GM19467 (cell line): ENCODE measurements around the gene NAPB.
A peak's percentile ranks its signal among the peaks of the same experiment; 100 is the strongest.

Experiments used
- ATAC-seq: cut with Tn5 transposase; IDR thresholded peaks from one replicate; pipeline ENCODE4 v1.9.1; 2021; ENCODE audit warnings: mild to moderate bottlenecking, moderate library complexity; ENCODE audit not compliant: unreplicated experiment

The NAPB gene

DNA sequence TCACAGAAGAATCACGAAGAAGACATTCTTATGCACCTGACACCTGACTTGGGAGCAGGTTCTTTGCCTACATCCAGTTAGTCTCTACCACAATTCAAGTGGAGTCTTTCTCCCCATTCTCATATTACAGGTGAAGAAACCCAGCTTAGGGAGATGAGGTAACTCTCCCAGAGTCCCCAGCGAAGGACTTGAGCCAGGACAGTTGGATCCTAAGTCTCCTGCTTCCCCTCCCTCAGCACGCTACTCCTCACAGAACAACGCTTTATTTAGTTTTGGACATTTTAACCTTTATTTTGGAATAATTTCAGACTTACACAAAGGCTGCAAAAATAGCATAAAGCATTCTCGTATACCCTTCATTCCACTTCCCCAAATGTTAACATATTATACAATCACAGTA lies 17.4 kb upstream of the NAPB start:
- no peak for ATAC-seq

DNA sequence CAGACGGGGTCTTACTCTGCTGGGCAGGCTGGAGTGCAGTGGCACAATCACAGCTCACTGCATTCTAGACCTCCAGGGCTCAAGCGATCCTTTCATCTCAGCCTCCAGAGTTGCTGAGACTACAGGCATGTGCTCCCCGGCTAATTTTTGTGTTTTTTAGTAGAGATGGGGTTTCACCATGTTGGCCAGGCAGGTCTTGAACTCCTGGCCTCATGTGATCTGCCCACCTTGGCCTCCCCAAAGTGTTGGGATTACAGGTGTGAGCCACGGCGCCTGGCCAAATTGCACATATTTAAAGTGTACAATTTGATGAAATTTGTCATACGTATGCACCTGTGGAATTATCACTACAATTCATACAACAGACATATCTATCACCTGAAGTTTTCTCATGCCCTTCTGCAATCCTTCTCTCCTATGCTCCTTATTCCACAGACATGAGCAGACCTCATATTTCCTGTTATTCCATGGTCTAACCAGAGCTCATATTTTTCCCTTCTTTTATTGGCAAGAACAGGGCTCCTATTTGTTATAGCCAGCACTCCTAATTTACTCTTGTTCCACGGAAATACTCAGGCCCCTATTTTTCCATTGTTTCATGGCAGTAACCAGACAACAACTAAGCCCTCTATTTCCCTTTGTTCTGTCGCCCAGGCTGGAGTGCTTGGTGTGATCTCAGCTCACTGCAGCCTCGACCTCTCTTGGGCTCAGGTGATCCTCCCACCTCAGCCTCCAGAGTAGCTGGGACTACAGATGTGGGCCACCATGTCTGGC lies 16.0 kb upstream of the NAPB start:
- no peak for ATAC-seq

DNA sequence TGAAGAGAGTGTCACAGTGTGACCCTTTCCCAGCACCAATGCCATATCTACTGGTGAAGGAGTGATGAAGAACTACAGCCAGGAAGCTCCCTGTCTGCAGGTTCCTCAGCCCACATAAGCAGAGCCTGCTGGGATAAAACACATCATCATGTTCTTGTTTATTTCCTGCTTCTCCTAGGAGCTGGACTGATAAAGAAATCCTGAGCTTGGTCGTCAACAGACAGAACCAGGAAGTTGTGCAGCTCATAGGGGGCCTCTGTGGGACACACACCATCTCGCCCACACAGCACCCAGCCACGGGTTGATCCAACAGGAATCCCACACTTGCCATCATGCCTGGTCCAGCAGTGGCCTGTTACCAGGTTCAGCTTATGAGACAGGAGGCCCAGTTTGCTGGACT lies 15.4 kb upstream of the NAPB start:
- ATAC-seq = no peak

DNA sequence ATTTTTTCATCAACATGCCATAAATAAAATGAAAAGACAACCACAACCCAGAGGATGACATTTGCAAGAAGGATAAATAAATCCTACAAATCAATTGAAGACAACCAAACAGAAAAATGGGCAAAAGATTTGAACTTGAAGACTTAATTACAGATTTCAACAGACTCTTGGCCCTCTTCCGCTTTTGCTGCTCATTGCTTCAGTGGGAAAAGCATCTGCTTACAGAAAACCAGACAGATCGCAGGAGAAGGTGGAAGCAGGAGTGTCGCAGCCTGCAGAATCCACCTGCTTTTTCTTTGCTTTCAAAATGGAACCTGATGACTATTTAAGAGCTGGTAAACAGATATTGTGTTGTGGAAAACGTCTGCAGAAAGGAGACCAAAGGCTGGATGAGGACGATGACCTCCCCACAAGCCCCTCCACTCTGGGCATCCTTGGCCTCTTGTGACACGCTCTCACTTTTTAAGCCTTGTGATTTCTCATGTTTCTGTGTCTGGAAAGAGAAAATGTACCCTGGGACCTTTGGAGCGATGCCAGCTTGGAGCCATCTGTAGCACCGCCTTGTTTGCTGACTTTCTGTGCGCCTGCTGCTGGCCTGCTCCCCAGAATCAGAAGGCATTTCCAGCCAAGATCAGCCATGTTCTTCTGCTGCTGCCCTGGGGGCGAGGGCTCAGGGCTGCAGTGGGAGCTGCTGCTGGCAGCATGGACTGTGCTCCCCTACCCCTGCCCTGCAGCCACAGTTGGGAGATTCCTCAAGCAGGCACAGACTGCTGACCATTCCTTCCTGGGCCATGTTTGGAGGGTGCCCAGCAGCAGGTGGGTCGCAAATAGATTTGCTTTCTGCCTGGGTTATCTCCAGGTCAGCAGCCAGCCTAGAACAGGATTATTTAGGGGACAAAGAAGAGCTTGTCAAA lies 14.6 kb upstream of the NAPB start:
- no peak for ATAC-seq

DNA sequence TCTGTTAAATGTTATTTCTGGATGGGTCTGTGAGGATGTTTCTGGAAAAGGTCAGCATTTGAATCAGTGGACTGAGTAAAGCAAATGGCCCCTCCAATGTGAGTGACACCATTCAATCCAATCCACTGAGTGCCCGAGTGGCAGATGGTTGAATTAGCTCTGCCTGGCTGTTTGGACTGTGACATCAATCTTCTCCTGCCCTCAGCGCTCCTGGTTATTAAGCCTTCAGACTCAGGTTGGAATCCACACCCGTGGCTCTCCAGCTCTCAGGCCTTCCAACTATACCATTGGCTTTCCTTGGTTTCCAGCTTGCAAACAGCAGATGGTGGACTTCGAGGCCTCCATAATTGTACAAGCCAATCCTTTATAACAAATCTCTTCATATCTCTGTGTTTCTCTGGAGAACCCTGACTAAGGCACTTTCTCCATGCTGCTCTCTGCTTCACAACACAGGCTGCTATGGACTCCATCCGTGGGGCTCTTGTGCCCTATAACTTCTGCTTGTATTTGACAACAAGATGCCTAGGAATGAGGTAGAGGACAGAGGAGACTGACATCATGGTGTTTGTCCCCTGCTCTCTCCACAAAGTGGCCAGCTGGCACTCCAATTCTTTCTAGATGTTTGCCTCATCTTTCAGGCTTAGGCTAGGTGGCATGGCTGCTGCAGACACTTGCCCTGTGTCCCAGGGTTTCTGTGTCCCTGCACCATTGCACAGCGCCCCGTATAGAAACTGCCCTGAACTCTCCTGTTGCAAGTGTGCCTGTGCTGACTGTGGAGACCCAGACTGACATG lies 13.4 kb upstream of the NAPB start:
- ATAC-seq = no peak

DNA sequence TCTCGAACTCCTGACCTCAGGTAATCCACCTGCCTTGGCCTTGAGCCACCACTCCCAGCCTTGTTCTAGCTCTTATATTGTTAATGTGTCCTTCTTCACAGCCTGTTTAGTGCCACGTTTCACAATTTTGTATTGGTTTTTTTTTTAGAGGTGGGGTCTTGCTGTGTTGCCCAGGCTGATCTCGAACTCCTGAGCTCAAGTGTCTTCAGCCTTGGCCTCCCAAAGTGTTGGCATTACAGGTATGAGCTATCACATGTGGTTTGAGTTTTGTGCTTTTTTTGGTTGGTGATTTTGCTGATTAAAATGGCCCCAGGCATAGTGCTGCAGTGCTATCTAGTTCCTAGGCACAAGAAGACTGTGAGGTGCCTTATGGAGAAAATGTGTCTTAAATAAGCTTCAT lies 12.3 kb upstream of the NAPB start:
- ATAC-seq = no peak

DNA sequence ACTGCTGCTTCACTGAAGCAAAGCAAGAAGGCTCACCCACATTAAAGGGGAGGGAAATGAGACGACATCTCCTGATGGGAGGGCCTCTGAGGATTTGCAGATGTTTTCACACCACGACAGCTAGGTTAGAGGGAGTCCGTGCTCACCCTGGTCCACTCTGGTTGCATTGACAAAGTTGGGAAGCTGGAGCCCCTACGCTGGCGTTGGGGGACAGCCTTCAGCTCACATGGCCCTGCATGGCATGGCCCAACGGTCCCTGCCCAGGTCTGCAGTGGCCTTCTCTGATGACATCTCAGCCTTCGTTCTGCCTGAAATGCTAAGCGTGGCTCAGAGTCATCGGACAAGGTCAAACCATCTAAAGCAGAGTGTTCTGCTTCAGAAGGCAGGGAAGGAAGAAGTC lies 3.8 kb upstream of the NAPB start:
- ATAC-seq = no peak

DNA sequence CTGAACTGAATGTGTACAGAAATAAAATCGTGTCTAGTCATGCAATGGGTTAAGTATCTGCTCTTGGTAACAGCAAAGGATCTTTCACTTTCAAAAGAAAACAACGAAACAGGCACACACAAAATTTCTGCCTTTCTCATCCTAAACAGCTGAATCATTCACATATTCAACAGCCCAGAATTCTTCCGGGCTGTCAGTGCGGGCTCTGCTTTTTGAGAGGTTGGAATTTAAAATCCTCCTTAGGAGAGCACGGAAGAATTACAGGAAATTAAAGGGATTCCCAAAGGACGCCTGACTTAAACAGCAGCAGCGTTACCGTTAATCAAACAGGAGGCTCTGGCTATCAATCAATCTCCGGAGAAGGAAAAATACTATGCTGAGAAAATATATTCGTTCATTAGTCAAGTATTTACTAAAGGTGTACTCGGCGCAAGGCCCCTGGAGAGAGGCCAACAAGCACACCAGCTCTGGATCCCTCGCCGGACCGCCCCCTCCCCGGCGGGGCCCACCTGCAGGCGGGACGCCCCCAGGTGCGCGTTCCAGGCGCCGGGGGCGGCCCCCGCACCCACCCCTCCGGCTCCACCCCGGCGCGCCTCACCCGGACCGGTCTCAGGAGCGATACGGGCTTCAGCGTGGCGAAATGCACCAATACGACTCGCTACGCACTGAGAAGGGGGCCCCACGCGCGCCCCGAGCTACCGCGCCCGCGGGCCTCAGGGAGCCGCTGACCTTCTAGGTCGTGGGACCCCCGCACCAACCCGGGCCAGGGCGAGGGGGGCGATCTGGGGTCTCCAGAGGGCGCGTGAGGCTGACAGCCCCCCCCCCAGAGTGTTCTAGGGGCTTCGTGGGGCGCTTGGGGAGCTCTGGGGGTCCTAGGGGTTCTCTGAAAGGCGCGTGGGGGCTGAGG lies 1.0 kb downstream of the NAPB start:
- ATAC-seq = peak; percentile 27

DNA sequence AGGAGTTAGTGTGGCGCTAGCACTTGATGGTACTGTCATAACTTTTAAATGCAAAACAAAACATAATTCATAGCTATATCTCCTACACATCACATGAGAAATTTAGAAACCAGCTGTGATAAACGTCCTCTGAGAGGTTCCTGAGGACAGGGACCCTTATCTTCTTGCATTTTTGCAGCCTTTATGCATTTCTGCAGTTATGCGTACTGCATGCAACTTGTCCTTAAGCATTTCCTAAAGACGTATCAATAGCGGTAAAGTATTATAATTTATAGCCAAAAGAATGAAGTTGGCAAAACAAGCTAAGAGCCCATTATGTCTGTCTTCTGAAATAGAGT lies 1.7 kb downstream of the NAPB start:
- no peak for ATAC-seq

DNA sequence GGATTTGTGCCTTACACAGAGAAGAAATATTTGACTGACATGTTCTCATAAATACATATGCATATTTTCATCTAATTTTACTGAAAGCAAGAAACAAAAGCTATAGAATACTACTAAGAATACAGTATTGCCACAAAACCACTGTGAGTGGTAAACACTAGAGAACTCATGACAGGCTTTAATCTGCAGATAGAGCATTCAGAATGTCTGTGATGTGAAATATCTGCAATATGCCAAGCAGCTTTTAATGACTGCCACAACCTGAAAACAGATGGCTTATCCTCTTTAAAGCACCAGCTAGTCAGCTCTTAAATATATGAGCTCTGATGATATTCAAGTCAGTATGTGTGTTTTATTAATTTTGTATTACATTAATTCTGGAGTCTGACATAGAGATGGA lies 3.4 kb downstream of the NAPB start:
- ATAC-seq = no peak

DNA sequence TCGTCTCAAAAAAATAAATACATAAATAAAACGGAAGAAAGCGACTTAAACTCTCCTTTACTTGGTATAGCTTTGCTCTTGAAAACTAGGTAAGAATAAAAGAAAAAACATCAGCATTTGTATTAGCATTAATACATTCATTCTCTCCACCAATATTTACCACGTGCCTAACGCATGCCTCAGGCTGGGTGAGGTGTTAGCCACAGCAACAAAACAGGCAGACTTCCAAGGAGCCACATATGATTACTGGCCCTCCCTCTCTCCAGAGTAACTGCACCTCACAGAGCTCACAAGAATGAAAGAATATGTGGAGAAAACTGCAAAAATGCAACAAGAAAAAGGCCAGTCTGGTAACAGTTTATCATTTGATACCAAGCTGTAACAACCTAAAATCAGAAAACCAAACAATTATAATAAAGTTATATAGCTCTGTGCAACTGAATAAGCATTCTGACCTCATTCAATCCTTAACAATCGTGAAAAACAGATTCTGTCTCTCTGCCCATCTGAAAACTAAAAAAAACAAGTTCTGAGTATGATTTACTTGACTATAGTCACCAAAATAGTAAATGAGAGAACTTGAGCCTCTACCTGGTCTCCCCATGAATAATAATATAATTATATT lies 5.2 kb downstream of the NAPB start:
- ATAC-seq = no peak

DNA sequence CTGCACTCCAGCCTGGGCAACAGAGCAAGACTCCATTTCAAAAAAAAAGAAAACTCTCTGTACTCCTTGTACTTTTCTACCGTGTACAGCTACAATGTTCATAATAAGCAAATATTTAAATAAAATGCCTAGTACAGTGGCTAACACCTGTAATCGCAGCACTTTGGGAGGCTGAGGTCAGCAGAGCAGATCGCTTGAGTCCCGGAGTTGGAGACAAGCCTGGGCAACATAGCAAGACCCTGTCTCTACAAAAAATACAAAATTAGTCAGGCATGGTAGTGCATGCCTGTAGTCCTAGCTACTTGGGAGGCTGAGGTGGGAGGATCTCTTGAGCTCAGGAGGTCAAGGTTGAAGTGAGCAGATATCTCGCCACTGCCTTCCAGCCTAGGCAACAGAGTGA lies 5.7 kb downstream of the NAPB start:
- no peak for ATAC-seq

DNA sequence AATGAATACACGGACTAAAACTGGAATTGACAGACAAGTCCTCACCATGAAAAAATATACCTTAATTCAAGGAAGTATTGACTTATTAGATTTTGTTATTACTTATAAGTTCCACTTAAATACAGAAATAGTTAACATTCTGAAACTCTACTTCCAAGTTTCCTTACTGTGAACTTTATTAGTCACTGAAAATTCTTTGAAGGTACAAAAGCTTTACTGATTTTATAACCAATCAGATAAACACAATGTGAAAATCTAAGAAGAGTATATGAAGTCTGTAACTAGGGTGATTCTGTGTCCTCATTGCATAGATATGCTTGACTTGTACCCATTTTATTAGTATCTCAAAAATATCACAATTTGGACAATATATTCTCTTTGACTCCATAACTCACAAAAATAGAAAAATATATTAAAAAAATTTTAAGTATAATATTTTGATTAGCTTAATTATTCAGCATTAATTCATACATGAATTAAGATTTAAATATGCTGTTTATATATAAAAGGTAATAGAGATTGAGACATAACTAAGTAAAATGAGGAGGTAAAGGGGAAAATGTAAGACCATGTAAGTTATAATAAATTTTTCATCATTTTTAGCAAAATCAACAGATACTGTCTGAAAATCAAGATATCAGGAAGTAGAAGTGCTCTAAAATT lies 6.6 kb downstream of the NAPB start:
- no peak for ATAC-seq

DNA sequence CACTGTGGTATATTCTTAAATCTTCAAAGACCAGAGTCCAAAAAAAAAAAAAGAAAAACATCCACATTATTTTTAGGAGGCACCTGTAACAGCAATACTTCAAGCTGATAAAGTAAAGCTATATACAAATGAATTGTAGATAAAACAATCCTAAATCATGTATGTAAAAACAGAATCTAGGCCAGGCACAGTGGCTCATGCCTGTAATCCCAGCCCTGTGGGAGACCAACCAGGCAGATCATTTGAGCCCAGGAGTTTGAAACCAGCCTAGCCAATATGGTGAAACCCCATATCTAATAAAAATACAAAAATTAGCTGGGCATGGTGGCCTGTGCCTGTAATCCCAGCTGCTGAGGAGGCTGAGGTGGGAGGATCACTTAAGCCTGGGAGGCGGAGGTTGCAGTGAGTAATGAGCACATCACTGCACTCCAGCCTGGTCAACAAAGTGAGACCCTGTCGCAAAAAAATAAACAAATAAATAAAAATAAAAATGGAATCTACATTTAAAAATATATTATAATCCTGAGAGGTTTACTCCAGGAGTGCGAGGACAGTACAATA lies 7.3 kb downstream of the NAPB start:
- ATAC-seq = no peak

DNA sequence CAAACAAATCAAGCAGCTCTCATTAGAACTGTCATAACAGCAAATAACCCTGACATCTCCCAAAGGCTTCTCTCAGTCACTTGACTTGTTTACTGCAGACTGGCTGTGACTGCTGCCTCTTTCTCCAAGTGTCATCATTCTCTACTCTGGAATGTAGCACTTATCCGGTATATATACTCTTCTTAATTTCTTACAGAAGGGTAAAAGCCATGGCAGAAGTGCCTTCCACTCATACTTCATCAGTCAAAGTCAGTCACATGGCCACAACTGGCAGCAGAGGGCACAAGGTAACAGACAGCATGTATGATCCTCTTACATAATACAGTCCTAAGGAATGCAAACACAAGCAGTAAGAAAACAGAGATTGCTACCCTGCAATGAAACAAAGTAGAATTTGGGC lies 9.3 kb downstream of the NAPB start:
- no peak for ATAC-seq

DNA sequence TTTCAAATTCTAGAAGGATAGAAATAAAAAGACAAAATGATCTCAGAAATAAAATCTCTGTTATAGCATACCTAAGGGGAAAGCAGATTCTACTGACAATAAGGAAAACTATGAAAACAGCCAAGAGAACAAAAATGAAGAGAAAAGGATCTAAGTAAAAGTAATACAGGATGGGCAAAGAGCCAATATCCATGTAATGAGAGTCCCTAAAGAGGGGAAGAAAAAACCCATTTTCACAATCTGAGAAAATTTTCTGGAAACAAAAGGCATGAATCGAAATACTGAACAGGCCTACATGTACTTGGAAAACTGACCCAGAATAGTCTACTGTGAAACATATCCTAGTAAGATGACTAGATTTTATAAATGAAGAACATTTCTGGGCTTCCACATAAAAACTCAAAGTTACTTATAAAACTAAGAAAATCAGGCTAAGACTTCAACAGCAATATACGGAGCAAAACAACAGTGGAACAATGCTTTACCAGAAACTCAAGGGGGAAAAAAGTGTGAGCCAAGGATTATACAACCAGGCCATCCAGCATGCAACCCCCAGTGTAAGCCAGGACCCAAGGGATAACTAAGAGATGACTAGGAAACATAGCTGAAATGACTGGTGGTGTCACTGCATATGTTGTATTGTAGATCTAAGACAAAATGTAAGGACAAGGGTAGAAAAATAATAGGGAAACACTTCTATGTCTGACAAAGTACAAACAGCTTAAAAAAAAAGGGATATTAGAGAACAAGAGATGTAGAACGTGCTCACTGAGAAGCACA lies 10.2 kb downstream of the NAPB start:
- no peak for ATAC-seq

DNA sequence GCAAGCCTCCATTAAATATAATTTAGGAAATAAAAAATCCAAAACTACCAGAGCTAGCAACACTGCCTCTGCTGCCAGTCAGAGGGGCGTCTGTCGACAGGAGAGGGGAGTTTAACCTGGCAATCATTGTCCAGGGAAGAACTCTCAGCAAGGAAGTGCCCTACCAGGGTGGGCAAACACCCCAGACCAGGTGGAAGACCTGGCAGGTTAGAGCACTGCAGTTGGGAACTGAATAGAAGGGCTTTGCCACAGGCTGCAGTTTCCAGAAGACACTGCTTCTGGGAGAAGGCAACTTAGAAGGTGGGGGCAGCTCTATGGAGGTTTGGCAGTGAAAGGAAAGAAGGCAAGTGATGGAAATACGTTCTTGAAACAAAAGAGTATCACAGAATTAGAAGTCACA lies 11.5 kb downstream of the NAPB start:
- ATAC-seq = no peak

DNA sequence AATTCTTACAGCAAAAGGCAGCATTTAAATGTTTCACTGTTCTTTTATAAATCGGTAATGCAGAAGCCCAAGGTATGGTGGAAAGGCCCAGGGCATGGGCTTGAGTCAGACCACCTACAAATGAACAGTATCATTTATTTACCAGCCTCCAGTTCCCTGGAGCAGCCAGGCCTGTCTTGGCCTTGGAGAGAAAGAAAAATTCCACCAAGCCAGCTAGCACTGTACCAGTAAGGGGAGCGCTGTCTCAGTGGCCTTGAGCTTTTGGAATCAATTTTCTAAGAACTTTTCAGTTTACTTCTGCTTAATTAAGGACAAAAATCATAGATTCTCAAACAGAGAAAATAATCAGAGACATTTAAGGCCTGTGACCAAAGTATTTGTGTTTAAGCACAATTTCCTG lies 12.3 kb downstream of the NAPB start:
- ATAC-seq = no peak
